ENCODE data around the gene TAPT1. TPM values are rescaled to one million over a fixed set of nuclear protein-coding genes. Genes with fewer than 3 reads are reported as not detected.

The TAPT1 gene
- total RNA-seq, 1 experiment from 2014 or later, result 13.8 TPM

- H3K4me2 ChIP-seq, result no peak overlapping the region
- no peaks in the 10 kb centered on the region for H3K9me3 ChIP-seq (ENCODE audit: insufficient read depth, low read depth)
- no peak overlapping the region for H2AFZ ChIP-seq
- H3K4me1 ChIP-seq (replicated peaks; ENCODE audit: insufficient read depth), result no peaks in the 10 kb centered on the region
- H3K27ac ChIP-seq, result no peak overlapping the region
- no peak for DNase-seq
- no peaks in the 10 kb centered on the region for H3K9me2 ChIP-seq (ENCODE audit: insufficient read depth)
- no peaks in the 10 kb centered on the region for H3K27me3 ChIP-seq (ENCODE audit: insufficient read depth, low read depth)
- ChIA-PET POLR2A (ENCODE audit: unreplicated experiment) (no interaction called here), CTCF (no interaction called here)
- no peak overlapping the region for H3K4me3 ChIP-seq
- H3F3A ChIP-seq (ENCODE audit: insufficient read depth, low read depth), result no peaks in the 10 kb centered on the region
- no peaks in the 10 kb centered on the region for H3K36me3 ChIP-seq (ENCODE audit: low read depth)
- no TSS peak for BruUV-seq (replicated peaks)
- H4K20me1 ChIP-seq (ENCODE audit: insufficient read depth), result no peaks in the 10 kb centered on the region
- H3K79me2 ChIP-seq (ENCODE audit: low read depth), result no peaks in the 10 kb centered on the region
- no peak for TF ChIP-seq EZH2 (IDR thresholded peaks at IDR 0.05; ENCODE audit: low read depth)
- TF ChIP-seq CTCF (conservative IDR thresholded peaks at IDR 0.05), result no peak
- intact Hi-C loops (cut with micrococcal nuclease; ENCODE audit: unreplicated experiment), result no loop called here
Observed at GRCh38 chr4:16237715-16238114, 11.4 kb upstream of the TAPT1 start.

DNA sequence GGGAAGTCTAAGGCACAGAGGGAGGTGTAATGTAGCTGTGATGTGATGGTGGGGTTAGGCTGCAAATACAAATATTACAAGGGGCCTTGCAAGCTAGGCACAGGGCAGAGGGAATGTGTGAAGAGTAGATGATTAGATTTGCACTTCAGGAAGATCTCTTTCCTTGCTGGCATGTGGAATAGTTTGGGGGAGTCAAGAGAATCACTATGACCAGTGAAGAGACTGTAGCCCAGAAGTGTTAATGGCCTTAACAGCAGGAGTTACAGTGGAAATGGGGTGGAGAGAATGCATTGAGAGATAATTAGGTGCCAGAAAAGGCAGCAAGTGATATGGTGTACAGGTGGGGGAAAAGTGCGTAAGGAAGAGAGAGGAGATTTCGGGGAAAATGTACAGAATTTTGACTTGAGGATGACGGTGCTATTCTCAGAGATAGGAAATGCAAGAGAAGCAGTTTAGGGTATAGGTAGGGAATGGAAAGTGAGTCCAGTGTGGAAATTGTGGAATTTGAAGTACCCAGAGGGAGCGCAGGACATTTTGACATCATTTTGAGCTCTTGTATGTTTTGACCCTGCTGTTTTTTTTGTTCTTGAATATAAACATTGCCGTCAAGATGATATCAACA, 10.2 kb upstream of the TAPT1 start:
- Histone ChIP-seq H3K4me3 (no peak overlapping the region), H3F3A (ENCODE audit: insufficient read depth, low read depth) (no peaks in the 10 kb centered on the region), H3K36me3 (ENCODE audit: low read depth) (no peaks in the 10 kb centered on the region), H4K20me1 (ENCODE audit: insufficient read depth) (no peaks in the 10 kb centered on the region), H2AFZ (no peak overlapping the region), H3K9me2 (ENCODE audit: insufficient read depth) (no peaks in the 10 kb centered on the region), H3K79me2 (ENCODE audit: low read depth) (no peaks in the 10 kb centered on the region), H3K4me1 (replicated peaks; ENCODE audit: insufficient read depth) (no peaks in the 10 kb centered on the region), H3K4me2 (no peak overlapping the region), H3K27me3 (ENCODE audit: insufficient read depth, low read depth) (no peaks in the 10 kb centered on the region), H3K9me3 (ENCODE audit: insufficient read depth, low read depth) (no peaks in the 10 kb centered on the region), H3K27ac (no peak overlapping the region)
- intact Hi-C loops (cut with micrococcal nuclease; ENCODE audit: unreplicated experiment), result no loop called here
- no peak for TF ChIP-seq EZH2 (IDR thresholded peaks at IDR 0.05; ENCODE audit: low read depth)
- no peak for TF ChIP-seq CTCF (conservative IDR thresholded peaks at IDR 0.05)
- CTCF ChIA-PET, result no interaction called here
- POLR2A ChIA-PET (ENCODE audit: unreplicated experiment), result no interaction called here
- DNase-seq, result no peak
- BruUV-seq (replicated peaks), result no TSS peak

DNA sequence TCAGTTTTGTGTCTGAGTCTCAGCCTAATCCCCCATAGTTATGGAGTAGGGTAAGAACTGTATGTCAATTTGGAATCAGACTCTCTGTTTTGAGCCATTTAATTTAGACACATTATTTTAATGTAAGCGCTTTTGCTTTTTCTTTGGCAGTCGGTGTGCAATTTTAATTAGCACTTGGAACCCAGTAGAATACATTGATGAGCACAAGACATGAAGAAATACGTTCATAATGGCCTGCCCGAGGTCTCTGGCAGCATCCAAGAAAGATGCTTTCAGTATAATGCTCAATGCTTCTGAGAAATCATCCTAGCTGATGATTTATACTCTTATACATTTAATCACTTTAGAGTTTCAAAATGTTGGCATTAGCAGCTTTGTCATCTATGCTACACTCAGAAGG, 8.9 kb upstream of the TAPT1 start:
- no peaks in the 10 kb centered on the region for H4K20me1 ChIP-seq (ENCODE audit: insufficient read depth)
- H3K27me3 ChIP-seq (ENCODE audit: insufficient read depth, low read depth), result no peaks in the 10 kb centered on the region
- H3K79me2 ChIP-seq (ENCODE audit: low read depth), result no peaks in the 10 kb centered on the region
- POLR2A ChIA-PET (ENCODE audit: unreplicated experiment), result no interaction called here
- no peak overlapping the region for H3K4me2 ChIP-seq
- H3K9me2 ChIP-seq (ENCODE audit: insufficient read depth), result no peaks in the 10 kb centered on the region
- no peak for DNase-seq
- H3F3A ChIP-seq (ENCODE audit: insufficient read depth, low read depth), result no peaks in the 10 kb centered on the region
- CTCF ChIA-PET, result no interaction called here
- no peak for TF ChIP-seq CTCF (conservative IDR thresholded peaks at IDR 0.05)
- no peak for TF ChIP-seq EZH2 (IDR thresholded peaks at IDR 0.05; ENCODE audit: low read depth)
- H3K27ac ChIP-seq, result no peak overlapping the region
- intact Hi-C loops (cut with micrococcal nuclease; ENCODE audit: unreplicated experiment), result no loop called here
- no TSS peak for BruUV-seq (replicated peaks)
- no peaks in the 10 kb centered on the region for H3K36me3 ChIP-seq (ENCODE audit: low read depth)
- no peak overlapping the region for H2AFZ ChIP-seq
- H3K4me3 ChIP-seq, result no peak overlapping the region
- no peaks in the 10 kb centered on the region for H3K9me3 ChIP-seq (ENCODE audit: insufficient read depth, low read depth)
- no peaks in the 10 kb centered on the region for H3K4me1 ChIP-seq (replicated peaks; ENCODE audit: insufficient read depth)

All from PC-9 (cell line).